Transverse colon (tissue), 4 donors: ENCODE measurements around the gene MBP. TPM values are rescaled to one million over a fixed set of nuclear protein-coding genes. Genes with fewer than 3 reads are reported as not detected.

ENCODE experiments used
- DNase-seq: peaks from one replicate; pipeline ENCODE4 v3.0.0-alpha.2; 2019
- H3K27ac ChIP-seq, 4 donors: fragments of 200-600 bp; sonication (generic); 2 replicates each; pipeline ENCODE4 v1.5.1; 2016 to 2018; ENCODE audit warnings: inconsistent platforms in 4 of 4
- H3K27me3 ChIP-seq: fragments of 200-600 bp; sonication (generic); 2 replicates; pipeline ENCODE4 v1.5.1; 2017; ENCODE audit warnings: inconsistent platforms
- H3K36me3 ChIP-seq, 4 donors: fragments of 200-600 bp; sonication (generic); 2 replicates each; pipeline ENCODE4 v1.5.1; 2017 to 2019; ENCODE audit warnings: inconsistent platforms in 4 of 4
- H3K4me1 ChIP-seq, 4 donors: fragments of 200-600 bp; sonication (generic); 2 replicates each; pipeline ENCODE4 v1.5.1; 2017 to 2020; ENCODE audit warnings: inconsistent platforms in 4 of 4
- H3K4me3 ChIP-seq, 4 donors: fragments of 200-600 bp; sonication (generic); 1 replicate in 1 of 4; 2 replicates in 3 of 4; pipeline versions ENCODE4 v1.5.1 to v1.6.1; 2017 to 2019; ENCODE audit warnings: inconsistent platforms in 4 of 4
- H3K9me3 ChIP-seq, 2 donors: fragments of 200-600 bp; sonication (generic); 2 replicates each; pipeline ENCODE4 v1.5.1; 2017 to 2019; ENCODE audit warnings: inconsistent platforms in 2 of 2
- CTCF ChIP-seq, 5 experiments: fragments of 200-600 bp in 3 of 5; fragments of 450-650 bp in 2 of 5; sonication (generic) in 3 of 5; IDR thresholded peaks; 1 replicate in 2 of 5; 2 replicates in 3 of 5; pipeline ENCODE4 v1.5.1; 2016 to 2017; ENCODE audit warnings: antibody characterized with exemption in 5 of 5, inconsistent platforms in 3 of 5, mild to moderate bottlenecking in 2 of 5, moderate library complexity in 1 of 5
- EP300 ChIP-seq: sonication (generic); formaldehyde crosslinking; IDR thresholded peaks from one replicate; pipeline ENCODE4 v1.6.1; 2017; ENCODE audit warnings: antibody characterized with exemption, low read depth
- POLR2A ChIP-seq: fragments of 450-650 bp; IDR thresholded peaks from one replicate; pipeline ENCODE4 v1.6.1; 2016; ENCODE audit warnings: antibody characterized with exemption, mild to moderate bottlenecking, moderate library complexity
- POLR2AphosphoS5 ChIP-seq, 3 donors: sonication (generic); formaldehyde crosslinking; IDR thresholded peaks; one replicate each; pipeline ENCODE4 v1.6.1; 2016; ENCODE audit warnings: antibody characterized with exemption in 3 of 3
- WGBS, 2 donors: methylation state at CpG; one replicate each; pipeline ENCODE4 v1.1.5; 2018; ENCODE audit warnings: low coverage in 1 of 2; 5-methylcytosine and 5-hydroxymethylcytosine counted together
- in situ Hi-C, 4 donors: fragments of 200-750 bp; cut with MboI; loops; one replicate each; pipeline versions ENCODE4 v1.15.0 to v1.15.1; 2017; ENCODE audit warnings: low sequenced_read_pairs in 3 of 4, low pct_ligation_motif_present in 1 of 4, low pct_unique_long_range_greater_than_20kb in 1 of 4
- intact Hi-C: fragments of 100-400 bp; cut with DNase I; formaldehyde crosslinking; loops from one replicate; pipeline ENCODE4 v1.15.1; 2023; ENCODE audit warnings: low total_unique reads
- total RNA-seq, 4 donors: library from RNA; depleted of rRNA; stranded (reverse); fragments of >200 nt; gene quantifications; one replicate each; pipeline ENCODE4 v1.1.0, GENCODE V29; 2016

Gene MBP
- total RNA-seq, 4 donors from 2014 or later, result 12.7 to 53.4 (median 41.0) TPM

GRCh38 chr18:77046994-77047393, 85.6 kb downstream of the MBP start:
- Histone ChIP-seq H3K27ac (no peak overlapping the region), H3K9me3 (no peaks in the 10 kb centered on the region), H3K27me3 (no peaks in the 10 kb centered on the region), H3K4me1 (no peaks in the 10 kb centered on the region), H3K36me3 (peaks cover 0 to 3% (median 0%) of the 10 kb centered on the region in 4 donors), H3K4me3 (no peak overlapping the region)
- intact Hi-C loops, result loop anchor here (1.0 kb wide), 1 partner anchor 43 kb away; no protein-coding TSS in a partner anchor
- no peak for TF ChIP-seq POLR2AphosphoS5 (IDR thresholded peaks at IDR 0.05)
- TF ChIP-seq EP300, result no peak
- no peak for TF ChIP-seq POLR2A
- no peak for TF ChIP-seq CTCF (IDR thresholded peaks at IDR 0.05)
- 96 to 98% methylated on average over 16 to 17 of the region's 17 CpGs for WGBS, 2 donors
- in situ Hi-C loops, result no loop called here
- no peak for DNase-seq

GRCh38 chr18:77046409-77046808, 86.2 kb downstream of the MBP start:
- in situ Hi-C loops, result no loop called here
- peaks cover 0 to 3% (median 0%) of the 10 kb centered on the region in 4 donors for H3K36me3 ChIP-seq
- no peaks in the 10 kb centered on the region for H3K27me3 ChIP-seq
- no peak for DNase-seq
- no peak overlapping the region for H3K27ac ChIP-seq
- intact Hi-C loops, result no loop called here
- WGBS, 2 donors, result 61 to 73% methylated on average over 5 to 9 of the region's 9 CpGs
- H3K4me3 ChIP-seq, result no peak overlapping the region
- no peak for TF ChIP-seq CTCF (IDR thresholded peaks at IDR 0.05)
- no peak for TF ChIP-seq POLR2A
- TF ChIP-seq EP300, result no peak
- no peak for TF ChIP-seq POLR2AphosphoS5 (IDR thresholded peaks at IDR 0.05)
- H3K4me1 ChIP-seq, result no peaks in the 10 kb centered on the region
- H3K9me3 ChIP-seq, result no peaks in the 10 kb centered on the region

GRCh38 chr18:77045677-77046076, 86.9 kb downstream of the MBP start:
- Histone ChIP-seq H3K27me3 (no peaks in the 10 kb centered on the region), H3K27ac (no peak overlapping the region), H3K4me1 (no peaks in the 10 kb centered on the region), H3K4me3 (no peak overlapping the region), H3K36me3 (peaks cover 0 to 3% (median 0%) of the 10 kb centered on the region in 4 donors), H3K9me3 (no peaks in the 10 kb centered on the region)
- WGBS, 2 donors, result 78 to 90% methylated on average over 1 to 6 of the region's 6 CpGs
- TF ChIP-seq EP300 (no peak), POLR2A (no peak), POLR2AphosphoS5 (IDR thresholded peaks at IDR 0.05) (no peak), CTCF (IDR thresholded peaks at IDR 0.05) (no peak)
- intact Hi-C loops (no loop called here), in situ Hi-C loops (no loop called here)
- DNase-seq, result no peak

- WGBS, 2 donors, result 75 to 79% methylated on average over 4 to 14 of the region's 14 CpGs
- no peaks in the 10 kb centered on the region for H3K4me1 ChIP-seq
- H3K36me3 ChIP-seq, result peaks cover 0 to 3% (median 0%) of the 10 kb centered on the region in 4 donors
- intact Hi-C loops (no loop called here), in situ Hi-C loops (no loop called here)
- DNase-seq, result no peak
- no peak overlapping the region for H3K27ac ChIP-seq
- H3K27me3 ChIP-seq, result no peaks in the 10 kb centered on the region
- H3K9me3 ChIP-seq, result no peaks in the 10 kb centered on the region
- no peak overlapping the region for H3K4me3 ChIP-seq
- TF ChIP-seq CTCF (IDR thresholded peaks at IDR 0.05) (no peak), EP300 (no peak), POLR2AphosphoS5 (IDR thresholded peaks at IDR 0.05) (no peak), POLR2A (no peak)
These were observed 87.5 kb downstream of the MBP start for GRCh38 chr18:77044866-77045664.
